ENCODE results near the gene ZNF547. TPM values are rescaled to one million over a fixed set of nuclear protein-coding genes. Genes with fewer than 3 reads are reported as not detected.

The ZNF547 gene
- total RNA-seq, 2 donors from 2014 or later, result 1.5 to 3.5 TPM

GRCh38 chr19:57348136-57348535 is 15.2 kb upstream of the ZNF547 start:
- no peaks in the 10 kb centered on the region for H3K4me1 ChIP-seq (ENCODE audit: control insufficient read depth, insufficient read depth, low read length)
- DNase-seq, result no peak
- no peak overlapping the region for H3K4me3 ChIP-seq (ENCODE audit: low read length)
- Mint-ChIP-seq H3K27ac (no peak overlapping the region), H3K4me1 (peaks cover 16% of the 10 kb centered on the region), H3K36me3 (ENCODE audit: low read depth) (peaks cover 9% of the 10 kb centered on the region), H3K4me3 (no peak overlapping the region), H3K27me3 (ENCODE audit: insufficient read depth) (peaks cover 21% of the 10 kb centered on the region), H3K9me3 (no peaks in the 10 kb centered on the region)
- peaks cover 42% of the 10 kb centered on the region for H3K27me3 ChIP-seq (ENCODE audit: control insufficient read depth, insufficient read depth, low read length, poor library complexity, severe bottlenecking)
- no peak for TF ChIP-seq CTCF (conservative IDR thresholded peaks at IDR 0.05)
- 85 to 92% methylated on average over 2 to 3 of the region's 3 CpGs for WGBS, 2 experiments (ENCODE audit: insufficient coverage in 1 of 2, insufficient read length in 1 of 2)
- no peak overlapping the region for H3K9ac ChIP-seq (ENCODE audit: extremely low read depth, low read length, poor library complexity, severe bottlenecking)
- no peak overlapping the region for H3K27ac ChIP-seq (ENCODE audit: low read depth, low read length)
- no peaks in the 10 kb centered on the region for H3K9me3 ChIP-seq (ENCODE audit: control insufficient read depth, low read length)
- H3K36me3 ChIP-seq (ENCODE audit: control insufficient read depth, insufficient read depth, low read length), result no peaks in the 10 kb centered on the region

- peak within 1 kb of the TSS; percentile 97 for H3K27ac Mint-ChIP-seq
- peak within 1 kb of the TSS; percentile 95 for H3K4me3 ChIP-seq (ENCODE audit: low read length)
- peaks cover 16% of the 10 kb centered on the region for H3K4me1 Mint-ChIP-seq
- H3K9me3 Mint-ChIP-seq, result peaks cover 2% of the 10 kb centered on the region
- peak within 1 kb of the TSS; percentile 87 for H3K9ac ChIP-seq (ENCODE audit: extremely low read depth, low read length, poor library complexity, severe bottlenecking)
- WGBS, 2 experiments (ENCODE audit: insufficient coverage in 1 of 2, insufficient read length in 1 of 2), result 1% methylated on average over 46 to 57 of the region's 57 CpGs
- H3K4me3 Mint-ChIP-seq, result peak within 1 kb of the TSS; percentile 98
- H3K27ac ChIP-seq (ENCODE audit: low read depth, low read length), result peak within 1 kb of the TSS; percentile 63
- peaks cover 12% of the 10 kb centered on the region for H3K27me3 ChIP-seq (ENCODE audit: control insufficient read depth, insufficient read depth, low read length, poor library complexity, severe bottlenecking)
- peaks cover 34% of the 10 kb centered on the region for H3K36me3 Mint-ChIP-seq (ENCODE audit: low read depth)
- no peaks in the 10 kb centered on the region for H3K4me1 ChIP-seq (ENCODE audit: control insufficient read depth, insufficient read depth, low read length)
- peaks cover 14% of the 10 kb centered on the region for H3K27me3 Mint-ChIP-seq (ENCODE audit: insufficient read depth)
- H3K9me3 ChIP-seq (ENCODE audit: control insufficient read depth, low read length), result no peaks in the 10 kb centered on the region
- peaks cover 26% of the 10 kb centered on the region for H3K36me3 ChIP-seq (ENCODE audit: control insufficient read depth, insufficient read depth, low read length)
- DNase-seq, result peak; percentile 97
- TF ChIP-seq CTCF (conservative IDR thresholded peaks at IDR 0.05), result no peak
Measured at GRCh38 chr19:57350877-57351805, 12.2 kb upstream of the ZNF547 start, which contains the start of gene ZNF304. Gene ZNF304, plus strand, starts transcription at chr19:57351271. Its CDS starts 394 bp downstream, at chr19:57351665.

GRCh38 chr19:57351867-57352266 is 11.5 kb upstream of the ZNF547 start:
- Histone ChIP-seq H3K27me3 (ENCODE audit: control insufficient read depth, insufficient read depth, low read length, poor library complexity, severe bottlenecking) (peaks cover 6% of the 10 kb centered on the region), H3K36me3 (ENCODE audit: control insufficient read depth, insufficient read depth, low read length) (peaks cover 33% of the 10 kb centered on the region), H3K9me3 (ENCODE audit: control insufficient read depth, low read length) (no peaks in the 10 kb centered on the region), H3K4me1 (ENCODE audit: control insufficient read depth, insufficient read depth, low read length) (no peaks in the 10 kb centered on the region), H3K27ac (ENCODE audit: low read depth, low read length) (peak overlapping the region; percentile 63), H3K4me3 (ENCODE audit: low read length) (peak overlapping the region; percentile 95), H3K9ac (ENCODE audit: extremely low read depth, low read length, poor library complexity, severe bottlenecking) (peak overlapping the region; percentile 87)
- no peak for DNase-seq
- peaks cover 42% of the 10 kb centered on the region for H3K36me3 Mint-ChIP-seq (ENCODE audit: low read depth)
- peaks cover 9% of the 10 kb centered on the region for H3K9me3 Mint-ChIP-seq
- peaks cover 16% of the 10 kb centered on the region for H3K4me1 Mint-ChIP-seq
- WGBS, 2 experiments (ENCODE audit: insufficient coverage in 1 of 2, insufficient read length in 1 of 2), result 24% methylated on average over 7 of the region's 7 CpGs; no CpG with 5 or more reads in 1 of the 2 experiments
- H3K27me3 Mint-ChIP-seq (ENCODE audit: insufficient read depth), result peaks cover 9% of the 10 kb centered on the region
- H3K4me3 Mint-ChIP-seq, result peak overlapping the region; percentile 98
- peak; percentile 16 for TF ChIP-seq CTCF (conservative IDR thresholded peaks at IDR 0.05)
- peak overlapping the region; percentile 97 for H3K27ac Mint-ChIP-seq
